B cell (primary cell): ENCODE data around the gene DENND1A. TPM values are rescaled to one million over a fixed set of nuclear protein-coding genes. Genes with fewer than 3 reads are reported as not detected.

Source experiments
- ATAC-seq: fragments of 200-7000 bp; cut with Tn5 transposase; one replicate; pipeline ENCODE4 v1.10.0; 2021; ENCODE audit warnings: low read depth, mild to moderate bottlenecking, moderate number of reproducible peaks, moderate library complexity
- CTCF ChIA-PET: fragments of 350-600 bp; sonication (Branson Sonifier 250); formaldehyde crosslinking; loops from one replicate; lab custom pipeline; 2021; ENCODE audit warnings: antibody characterized with exemption, inconsistent platforms; lab: Charles Lee
- POLR2A ChIA-PET: fragments of 350-600 bp; sonication (Branson Sonifier 250); formaldehyde crosslinking; loops from one replicate; lab custom pipeline; 2021; ENCODE audit warnings: antibody characterized with exemption; lab: Charles Lee
- DNase-seq: peaks from one replicate; pipeline ENCODE4 v3.0.0; 2013
- H2AFZ ChIP-seq: 2 replicates; pipeline ENCODE4 v1.6.1; 2012; ENCODE audit warnings: mild to moderate bottlenecking, low read depth, low read length; ENCODE audit not compliant: insufficient read depth, poor library complexity, severe bottlenecking
- H3K27ac ChIP-seq, 2 donors: 1 replicate in 1 of 2; 2 replicates in 1 of 2; pipeline ENCODE4 v1.5.1; 2012 to 2013; ENCODE audit warnings: low read length in 2 of 2, mild to moderate bottlenecking in 2 of 2, moderate library complexity in 1 of 2
- H3K27me3 ChIP-seq, 4 experiments: fragments of 200-600 bp in 1 of 4; sonication (generic) in 1 of 4; replicated peaks in 1 of 4; 1 replicate in 2 of 4; 2 replicates in 2 of 4; pipeline versions ENCODE4 v1.6.1 to v1.7.0; 2013 to 2016; ENCODE audit warnings: low read length in 3 of 4, mild to moderate bottlenecking in 2 of 4, mixed read lengths in 1 of 4, moderate library complexity in 1 of 4; ENCODE audit not compliant: insufficient read depth in 4 of 4, control insufficient read depth in 3 of 4; ENCODE audit errors: control extremely low read depth in 1 of 4
- H3K36me3 ChIP-seq, 2 experiments: replicated peaks in 1 of 2; 1 replicate in 1 of 2; 2 replicates in 1 of 2; pipeline versions ENCODE4 v1.6.1 to v1.7.1; 2013; ENCODE audit warnings: low read length in 1 of 2; ENCODE audit not compliant: insufficient read depth in 2 of 2, control insufficient read depth in 1 of 2; ENCODE audit errors: control extremely low read depth in 1 of 2, extremely low read depth in 1 of 2
- H3K4me1 ChIP-seq, 2 donors: fragments of 200-600 bp in 1 of 2; sonication (generic) in 1 of 2; 1 replicate in 1 of 2; 2 replicates in 1 of 2; pipeline versions ENCODE4 v1.5.1 to v1.6.1; 2013 to 2017; ENCODE audit warnings: low read length in 2 of 2; ENCODE audit not compliant: control insufficient read depth in 2 of 2, insufficient read depth in 2 of 2
- H3K4me2 ChIP-seq: replicated peaks from 2 replicates; pipeline ENCODE3; 2012; ENCODE audit warnings: mild to moderate bottlenecking, low read depth, low read length; ENCODE audit not compliant: poor library complexity, severe bottlenecking
- H3K4me3 ChIP-seq, 5 experiments: fragments of 200-600 bp in 1 of 5; sonication (generic) in 1 of 5; 1 replicate in 3 of 5; 2 replicates in 2 of 5; pipeline versions ENCODE4 v1.5.1 to v1.7.0; 2011 to 2016; ENCODE audit warnings: low read length in 4 of 5, mild to moderate bottlenecking in 4 of 5, low read depth in 2 of 5, control low read depth in 1 of 5, moderate library complexity in 1 of 5; ENCODE audit not compliant: insufficient read depth in 1 of 5; ENCODE audit errors: control extremely low read depth in 1 of 5, extremely low read depth in 1 of 5
- H3K79me2 ChIP-seq: fragments of 200-600 bp; sonication (generic); one replicate; pipeline ENCODE4 v1.6.0; 2016; ENCODE audit warnings: low read length; ENCODE audit not compliant: control insufficient read depth, insufficient read depth
- H3K9ac ChIP-seq: fragments of 200-600 bp; sonication (generic); 2 replicates; pipeline ENCODE4 v1.6.1; 2017; ENCODE audit warnings: mild to moderate bottlenecking, low read length, moderate library complexity
- H3K9me3 ChIP-seq, 3 donors: one replicate each; pipeline versions ENCODE4 v1.6.1 to v1.7.1; 2013; ENCODE audit warnings: low read length in 2 of 3; ENCODE audit not compliant: control insufficient read depth in 2 of 3, insufficient read depth in 1 of 3; ENCODE audit errors: control extremely low read depth in 1 of 3
- H4K20me1 ChIP-seq: 2 replicates; pipeline ENCODE4 v1.6.0; 2012; ENCODE audit warnings: mild to moderate bottlenecking, low read length; ENCODE audit not compliant: insufficient read depth, control insufficient read depth, poor library complexity, severe bottlenecking
- H3K27ac Mint-ChIP-seq: one replicate; pipeline ENCODE4 v1.8.0; 2021; ENCODE audit warnings: mixed read lengths
- H3K27me3 Mint-ChIP-seq: one replicate; pipeline ENCODE4 v1.8.0; 2021; ENCODE audit warnings: mixed read lengths
- H3K4me1 Mint-ChIP-seq: one replicate; pipeline ENCODE4 v1.8.0; 2021; ENCODE audit warnings: mixed read lengths
- H3K4me3 Mint-ChIP-seq: one replicate; pipeline ENCODE4 v1.8.0; 2021; ENCODE audit warnings: mixed read lengths
- H3K9me3 Mint-ChIP-seq: one replicate; pipeline ENCODE4 v1.8.0; 2022; ENCODE audit warnings: mixed read lengths; ENCODE audit not compliant: insufficient read depth
- EZH2 ChIP-seq: IDR thresholded peaks from 2 replicates; pipeline ENCODE4 v1.6.1; 2012; ENCODE audit warnings: borderline replicate concordance, low read depth, mild to moderate bottlenecking, moderate library complexity, low read length; ENCODE audit not compliant: insufficient read depth, poor library complexity, severe bottlenecking
- WGBS: methylation state at CpG from one replicate; pipeline ENCODE4 v1.1.5; 2013; ENCODE audit warnings: missing lambda C conversion rate; ENCODE audit not compliant: insufficient coverage; 5-methylcytosine and 5-hydroxymethylcytosine counted together
- intact Hi-C: fragments of 100-400 bp; cut with micrococcal nuclease; formaldehyde crosslinking; loops from one replicate; pipeline ENCODE4 v1.10.0; 2022
- polyA plus RNA-seq: library from polyadenylated mRNA; depleted of rRNA; stranded (reverse); fragments of >200 nt; gene quantifications from 2 replicates; pipeline ENCODE4 v1.2.3, GENCODE V29; 2012
- total RNA-seq, 2 donors: library from RNA; stranded (reverse); fragments of 120-200 nt in 1 of 2; gene quantifications; 1 replicate in 1 of 2; 2 replicates in 1 of 2; pipeline versions ENCODE4 v1.2.3 to v1.2.4, GENCODE V29; 2013 to 2022
- TF ChIP-seq, protein P1 (sequence below): fragments of 200-600 bp; IDR thresholded peaks from one replicate; pipeline ENCODE4 v1.8.0; 2022; ENCODE audit warnings: antibody characterized with exemption, mild to moderate bottlenecking

The DENND1A gene
- total and polyA plus RNA-seq, 2 donors (not counting 1 experiment from before 2014, with no cell fraction given): 10.8 to 26.0 TPM

DNA sequence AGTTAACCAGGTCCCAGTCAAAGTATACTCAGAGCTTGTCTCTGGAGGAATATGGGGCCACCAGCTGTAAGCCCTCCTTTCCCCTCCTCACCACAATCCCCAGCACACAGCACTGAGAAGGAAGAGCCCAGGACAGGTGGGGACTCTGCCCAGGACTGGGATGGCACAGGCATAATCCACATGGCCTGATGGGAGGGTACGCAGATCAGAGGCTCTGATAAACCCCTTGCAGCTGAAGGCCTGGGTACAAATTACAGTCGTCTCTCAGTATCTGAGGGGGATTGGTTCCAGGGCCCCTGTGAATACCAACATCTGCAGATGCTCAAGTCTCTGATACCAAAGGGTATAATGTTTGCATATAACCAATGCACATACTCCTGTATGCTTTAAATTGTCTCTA, 328.1 kb downstream of the DENND1A start:
- Mint-ChIP-seq H3K4me1 (peaks cover 17% of the 10 kb centered on the region), H3K9me3 (no peaks in the 10 kb centered on the region), H3K27ac (no peak overlapping the region), H3K27me3 (no peaks in the 10 kb centered on the region), H3K4me3 (no peak overlapping the region)
- H3K9ac ChIP-seq: no peak overlapping the region
- 70% methylated on average over 2 of the region's 2 CpGs for WGBS
- H3K9me3 ChIP-seq: no peaks in the 10 kb centered on the region
- no peak overlapping the region for H2AFZ ChIP-seq
- no peak overlapping the region for H3K4me3 ChIP-seq
- no peak for TF ChIP-seq EZH2
- TF ChIP-seq, protein P1, sequence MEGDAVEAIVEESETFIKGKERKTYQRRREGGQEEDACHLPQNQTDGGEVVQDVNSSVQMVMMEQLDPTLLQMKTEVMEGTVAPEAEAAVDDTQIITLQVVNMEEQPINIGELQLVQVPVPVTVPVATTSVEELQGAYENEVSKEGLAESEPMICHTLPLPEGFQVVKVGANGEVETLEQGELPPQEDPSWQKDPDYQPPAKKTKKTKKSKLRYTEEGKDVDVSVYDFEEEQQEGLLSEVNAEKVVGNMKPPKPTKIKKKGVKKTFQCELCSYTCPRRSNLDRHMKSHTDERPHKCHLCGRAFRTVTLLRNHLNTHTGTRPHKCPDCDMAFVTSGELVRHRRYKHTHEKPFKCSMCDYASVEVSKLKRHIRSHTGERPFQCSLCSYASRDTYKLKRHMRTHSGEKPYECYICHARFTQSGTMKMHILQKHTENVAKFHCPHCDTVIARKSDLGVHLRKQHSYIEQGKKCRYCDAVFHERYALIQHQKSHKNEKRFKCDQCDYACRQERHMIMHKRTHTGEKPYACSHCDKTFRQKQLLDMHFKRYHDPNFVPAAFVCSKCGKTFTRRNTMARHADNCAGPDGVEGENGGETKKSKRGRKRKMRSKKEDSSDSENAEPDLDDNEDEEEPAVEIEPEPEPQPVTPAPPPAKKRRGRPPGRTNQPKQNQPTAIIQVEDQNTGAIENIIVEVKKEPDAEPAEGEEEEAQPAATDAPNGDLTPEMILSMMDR: no peak
- ATAC-seq: no peak
- ChIA-PET CTCF (interaction anchor here (0.6 to 1.4 kb wide), 2 partner anchors 13 to 33 kb away, joined by 3 to 4 read pairs; no protein-coding TSS in a partner anchor), POLR2A (no interaction called here)
- no peak for DNase-seq
- H3K27me3 ChIP-seq: no peaks in the 10 kb centered on the region
- H3K4me2 ChIP-seq: no peak overlapping the region
- no peaks in the 10 kb centered on the region for H4K20me1 ChIP-seq
- H3K36me3 ChIP-seq: no peaks in the 10 kb centered on the region
- H3K27ac ChIP-seq: no peak overlapping the region
- intact Hi-C loops: no loop called here
- no peaks in the 10 kb centered on the region for H3K79me2 ChIP-seq
- H3K4me1 ChIP-seq: peaks cover 7 to 15% of the 10 kb centered on the region in 2 donors

DNA sequence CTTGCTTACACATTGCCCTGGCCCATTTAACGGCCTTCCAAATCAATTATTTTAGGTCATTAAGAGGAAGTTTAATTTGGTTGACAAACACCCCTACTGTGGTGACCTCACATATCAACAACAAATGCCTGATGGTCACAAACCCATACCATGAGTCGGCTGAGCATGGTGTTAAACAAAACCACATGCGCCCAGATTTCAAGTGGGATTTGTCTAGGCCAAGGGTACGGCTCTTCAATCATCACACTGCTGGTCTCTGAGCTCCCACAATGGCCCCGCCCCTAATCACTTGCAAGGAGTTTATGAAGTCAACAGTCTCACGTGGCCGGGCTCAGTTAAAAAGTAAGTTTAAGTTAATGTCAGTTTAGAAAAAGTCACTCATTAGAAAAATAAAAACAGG, 330.1 kb downstream of the DENND1A start:
- no peaks in the 10 kb centered on the region for H4K20me1 ChIP-seq
- intact Hi-C loops: no loop called here
- H3K79me2 ChIP-seq: no peaks in the 10 kb centered on the region
- no peaks in the 10 kb centered on the region for H3K27me3 Mint-ChIP-seq
- POLR2A ChIA-PET: interaction anchor here (0.7 kb wide), 1 partner anchor 40 kb away, joined by 3 read pairs; no protein-coding TSS in a partner anchor
- CTCF ChIA-PET: no interaction called here
- no peak for TF ChIP-seq EZH2
- TF ChIP-seq, protein P1: no peak
- H3K27ac Mint-ChIP-seq: no peak overlapping the region
- no peaks in the 10 kb centered on the region for H3K9me3 ChIP-seq
- no peak overlapping the region for H3K27ac ChIP-seq
- H3K9me3 Mint-ChIP-seq: no peaks in the 10 kb centered on the region
- no peak overlapping the region for H3K4me2 ChIP-seq
- peaks cover 0 to 2% of the 10 kb centered on the region in 2 experiments for H3K36me3 ChIP-seq
- no peak overlapping the region for H3K4me3 Mint-ChIP-seq
- no peak overlapping the region for H2AFZ ChIP-seq
- H3K9ac ChIP-seq: no peak overlapping the region
- ATAC-seq (no peak), DNase-seq (no peak)
- H3K4me3 ChIP-seq: no peak overlapping the region
- H3K27me3 ChIP-seq: no peaks in the 10 kb centered on the region
- 96% methylated on average over 4 of the region's 7 CpGs for WGBS
- peaks cover 3% of the 10 kb centered on the region for H3K4me1 Mint-ChIP-seq
- H3K4me1 ChIP-seq: peaks cover 1 to 4% of the 10 kb centered on the region in 2 donors
